GM20000 (cell line): ENCODE measurements around the gene MYL12B.
A peak's percentile ranks its signal among the peaks of the same experiment; 100 is the strongest.

Source experiments
- DNase-seq: peaks from one replicate; pipeline ENCODE4 v3.0.0; 2012; ENCODE audit warnings: low spot score
- CTCF ChIP-seq: IDR thresholded peaks from 2 replicates; pipeline ENCODE4 v1.5.1; 2012; ENCODE audit warnings: mild to moderate bottlenecking, control low read depth; ENCODE audit errors: extremely low read depth, missing control alignments

MYL12B gene

GRCh38 chr18:3248658-3249359, 13.1 kb upstream of the MYL12B start:
- DNase-seq = peak; percentile 58
- TF ChIP-seq CTCF = no peak

- no peak for TF ChIP-seq CTCF
- no peak for DNase-seq
Observed at GRCh38 chr18:3250237-3251107, 11.5 kb upstream of the MYL12B start.

DNA sequence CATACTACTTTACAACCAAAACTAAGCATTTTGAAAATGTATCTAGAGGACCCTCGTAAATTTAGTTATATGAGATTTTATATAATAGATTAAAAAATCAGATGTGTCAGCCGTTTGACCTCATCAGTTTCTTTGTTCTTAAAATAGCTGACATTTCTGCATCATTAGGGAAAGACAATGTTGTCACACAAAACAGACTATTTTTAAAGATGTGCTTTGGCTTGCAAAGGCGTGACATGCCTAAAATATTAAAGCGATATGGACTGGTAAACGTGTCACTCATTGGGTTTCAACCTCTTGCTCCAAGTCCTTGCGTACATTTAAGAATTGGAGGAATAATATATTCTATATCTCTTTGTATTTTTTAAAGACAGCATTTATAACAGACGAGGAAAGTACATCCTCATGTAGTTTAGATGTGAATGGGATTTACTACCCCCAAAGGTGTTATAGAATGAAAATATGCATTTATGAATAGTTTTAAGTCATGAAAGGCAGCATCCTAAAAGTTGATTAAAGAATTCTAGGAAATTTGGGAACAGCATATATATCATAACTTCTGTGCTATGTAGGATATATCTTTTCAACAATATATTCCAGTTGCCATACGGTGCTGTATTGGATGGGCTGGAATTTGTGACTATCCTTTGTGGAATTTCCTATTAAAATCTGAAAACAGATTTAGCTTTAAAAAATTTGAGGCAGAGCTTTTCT, 10.5 kb upstream of the MYL12B start:
- DNase-seq = no peak
- TF ChIP-seq CTCF = no peak

- TF ChIP-seq CTCF = no peak
Observed at GRCh38 chr18:3251963-3252277, 10.0 kb upstream of the MYL12B start.

GRCh38 chr18:3252843-3253242, 9.1 kb upstream of the MYL12B start:
- no peak for DNase-seq
- no peak for TF ChIP-seq CTCF

More at GRCh38 chr18:3251963-3252277, 10.0 kb upstream of the MYL12B start:
- no peak for DNase-seq

DNA sequence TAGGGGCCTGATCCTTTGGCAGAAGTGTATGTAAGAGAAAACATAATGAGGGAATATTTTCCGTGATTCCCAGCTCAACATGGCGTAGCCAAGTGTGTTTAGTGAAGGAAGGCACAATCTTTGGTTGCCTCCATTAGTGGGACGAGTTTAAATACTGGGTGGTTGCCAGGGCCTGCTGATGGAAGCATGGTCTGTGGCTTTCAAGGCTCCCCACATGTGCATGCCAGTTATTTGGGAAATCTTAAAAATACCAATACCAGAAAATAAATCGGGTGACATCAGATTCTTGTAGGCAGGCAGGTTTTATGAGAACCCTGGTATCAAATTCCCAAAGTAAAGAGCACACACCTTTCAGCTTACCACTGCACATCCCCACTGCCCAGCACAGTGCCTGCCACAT, 7.2 kb upstream of the MYL12B start:
- TF ChIP-seq CTCF = no peak
- no peak for DNase-seq
